HG03520 (cell line): Measurements from ENCODE around the gene ZNF286A.
"Not testable (repeated sequence)": the region's sequence is repeated elsewhere in the genome, so short reads cannot be mapped to it uniquely, and the experiment has no call there.

Experiments
- ATAC-seq: cut with Tn5 transposase; IDR thresholded peaks from one replicate; pipeline ENCODE4 v1.9.1; 2021; ENCODE audit warnings: mild to moderate bottlenecking, moderate library complexity; ENCODE audit not compliant: unreplicated experiment

Gene ZNF286A

DNA sequence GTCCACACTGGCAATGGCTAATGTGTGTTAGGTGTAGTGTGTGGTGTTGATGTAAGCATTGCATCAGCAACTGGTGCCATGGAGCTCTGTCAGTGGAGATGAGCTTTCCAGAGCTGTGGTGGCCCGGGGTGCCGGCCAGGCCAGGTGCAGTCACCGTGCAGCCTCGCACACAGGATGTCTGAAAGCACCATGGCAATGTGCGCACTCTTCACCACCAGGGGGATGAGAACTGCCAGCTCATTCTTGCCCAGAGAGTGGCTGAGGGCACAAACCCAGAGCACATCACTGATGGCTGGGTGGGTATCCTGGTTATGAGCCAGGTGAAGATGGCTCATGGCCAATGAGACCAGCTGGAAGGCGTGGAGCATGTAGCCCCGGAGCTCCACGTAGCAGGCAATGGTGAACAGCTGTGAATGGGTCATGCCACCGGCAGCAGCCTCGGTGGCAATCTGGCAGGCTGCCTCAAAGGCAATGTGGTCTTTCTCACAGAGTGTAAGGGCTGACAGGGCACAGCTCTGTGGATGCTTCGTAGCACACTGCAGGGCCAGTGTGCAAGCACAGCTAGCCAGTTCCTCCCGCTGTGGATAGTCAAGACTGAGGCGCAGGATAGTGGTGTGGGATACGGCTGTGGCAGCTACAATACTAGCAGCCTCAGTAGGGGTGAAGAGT is 69.4 kb downstream of the ZNF286A start:
- not testable (repeated sequence) for ATAC-seq
